DMS 273 (cell line): ENCODE data around the gene PIGZ.

Experiments
- DNase-seq: peaks from one replicate; lab custom pipeline; 2025; ENCODE audit not compliant: unreplicated experiment; lab: John Stamatoyannopoulos, UW

The PIGZ gene

GRCh38 chr3:196916221-196916620 is 52.4 kb downstream of the PIGZ start:
- no peak for DNase-seq

GRCh38 chr3:196915375-196915774 is 53.3 kb downstream of the PIGZ start:
- no peak for DNase-seq

DNA sequence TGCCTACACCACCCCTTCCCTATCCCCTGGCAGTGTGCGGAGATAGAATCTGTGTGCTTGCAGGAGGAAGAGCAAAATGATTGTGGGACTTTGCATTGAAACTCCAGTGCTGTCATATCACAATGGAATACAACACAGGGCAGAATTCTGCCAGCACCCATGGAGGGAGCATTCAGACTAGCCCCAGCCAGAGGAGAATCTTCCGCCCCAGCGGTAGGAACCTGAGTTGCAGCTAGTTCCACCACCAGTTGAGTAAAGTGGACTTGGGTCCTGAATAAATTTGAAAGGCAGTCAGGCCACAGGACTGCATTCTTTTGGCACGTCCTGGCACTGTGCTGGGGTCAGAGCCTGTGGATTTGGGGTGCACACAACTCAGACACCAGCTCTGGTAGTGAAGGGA is 53.8 kb downstream of the PIGZ start:
- no peak for DNase-seq

DNA sequence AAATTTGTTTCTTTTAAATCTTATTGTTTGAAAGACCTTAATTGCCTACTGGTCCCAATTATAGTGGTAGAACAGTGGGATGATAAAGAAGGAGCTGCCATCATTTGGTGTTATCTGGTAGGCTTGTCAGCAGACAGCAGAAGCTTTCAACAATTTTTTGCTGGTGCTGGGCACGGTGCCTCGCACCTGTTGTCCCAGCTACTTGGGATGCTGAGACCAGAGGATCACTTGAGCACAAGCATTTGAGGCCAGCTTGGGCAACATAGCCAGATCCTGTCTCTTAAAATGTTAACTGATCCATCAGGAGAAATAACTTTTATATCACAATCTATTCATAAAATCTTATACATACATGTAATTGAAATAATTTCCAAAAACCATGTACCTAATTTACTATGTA is 64.9 kb downstream of the PIGZ start:
- no peak for DNase-seq

- DNase-seq: no peak
Measured at GRCh38 chr3:196902296-196902695, 66.3 kb downstream of the PIGZ start.

DNA sequence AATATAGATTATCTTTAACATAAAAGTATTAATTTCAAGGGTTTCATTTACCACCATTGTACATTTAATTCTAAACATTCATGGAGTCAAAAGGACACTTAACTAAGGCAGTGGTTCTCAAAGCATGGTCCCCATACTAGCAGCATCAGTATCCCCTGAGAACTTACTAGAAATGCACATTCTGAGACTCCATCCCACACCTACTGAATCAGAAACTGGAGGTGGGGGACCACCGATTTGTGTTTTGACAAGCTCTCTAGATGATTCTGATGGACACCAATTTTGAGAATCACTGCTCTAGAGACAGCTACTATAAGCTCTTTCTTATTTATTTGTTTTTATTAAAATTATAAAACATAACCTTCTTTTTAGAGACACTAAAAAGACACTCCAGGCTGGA is 66.9 kb downstream of the PIGZ start:
- no peak for DNase-seq
